PC-9 (cell line): ENCODE results near the gene INPPL1. TPM values are rescaled to one million over a fixed set of nuclear protein-coding genes. Genes with fewer than 3 reads are reported as not detected.
"Not testable (repeated sequence)": the region's sequence is repeated elsewhere in the genome, so short reads cannot be mapped to it uniquely, and the experiment has no call there.

Experiments
- BruUV-seq: library from RNA; stranded (reverse); fragments of 400-500 nt; replicated peaks from 2 replicates; lab custom pipeline; 2021; lab: Mats Ljungman, UMichigan
- CTCF ChIA-PET: fragments of 300-600 bp; sonication (Branson Sonifier 250); formaldehyde crosslinking; loops from one replicate; lab custom pipeline; 2022; ENCODE audit warnings: antibody characterized with exemption; lab: Charles Lee
- POLR2A ChIA-PET: fragments of 300-600 bp; sonication (Branson Sonifier 250); formaldehyde crosslinking; loops from one replicate; lab custom pipeline; 2022; ENCODE audit warnings: antibody characterized with exemption; ENCODE audit not compliant: unreplicated experiment; lab: Charles Lee
- DNase-seq, 2 experiments: peaks; one replicate each; pipeline versions ENCODE4 v3.0.0 to v3.0.0-alpha.2; 2015 to 2022; ENCODE audit warnings: mixed read lengths in 1 of 2
- H2AFZ ChIP-seq: fragments of 200-600 bp; sonication (generic); 2 replicates; pipeline ENCODE4 v1.8.1; 2017; ENCODE audit warnings: antibody characterized with exemption
- H3F3A ChIP-seq: fragments of 200-600 bp; sonication (generic); 2 replicates; pipeline ENCODE4 v1.8.1; 2017; ENCODE audit warnings: antibody characterized with exemption, mild to moderate bottlenecking, low read depth; ENCODE audit not compliant: insufficient read depth
- H3K27ac ChIP-seq: fragments of 200-600 bp; sonication (generic); 2 replicates; pipeline ENCODE4 v1.6.1; 2016; ENCODE audit warnings: mixed run types
- H3K27me3 ChIP-seq: fragments of 200-600 bp; sonication (generic); 2 replicates; pipeline ENCODE4 v1.6.1; 2016; ENCODE audit warnings: low read depth, mixed run types; ENCODE audit not compliant: insufficient read depth
- H3K36me3 ChIP-seq: fragments of 200-600 bp; sonication (generic); 2 replicates; pipeline ENCODE4 v1.6.1; 2016; ENCODE audit warnings: low read depth, mixed run types
- H3K4me1 ChIP-seq: fragments of 200-600 bp; sonication (generic); replicated peaks from 2 replicates; pipeline ENCODE4 v1.6.1; 2016; ENCODE audit warnings: mixed run types; ENCODE audit not compliant: insufficient read depth
- H3K4me2 ChIP-seq: fragments of 200-600 bp; sonication (generic); 2 replicates; pipeline ENCODE4 v1.6.1; 2017; ENCODE audit warnings: mixed run types
- H3K4me3 ChIP-seq: fragments of 200-600 bp; sonication (generic); 2 replicates; pipeline ENCODE4 v1.6.1; 2016; ENCODE audit warnings: mixed run types
- H3K79me2 ChIP-seq: fragments of 200-600 bp; sonication (generic); 2 replicates; pipeline ENCODE4 v1.6.1; 2017; ENCODE audit warnings: low read depth, mixed run types
- H3K9me2 ChIP-seq: fragments of 200-600 bp; sonication (generic); 2 replicates; pipeline ENCODE4 v1.8.1; 2017; ENCODE audit warnings: mild to moderate bottlenecking; ENCODE audit not compliant: insufficient read depth
- H3K9me3 ChIP-seq: fragments of 200-600 bp; sonication (generic); 2 replicates; pipeline ENCODE4 v1.8.1; 2016; ENCODE audit warnings: low read depth; ENCODE audit not compliant: insufficient read depth
- H4K20me1 ChIP-seq: fragments of 200-600 bp; sonication (generic); 2 replicates; pipeline ENCODE4 v1.8.1; 2017; ENCODE audit not compliant: insufficient read depth
- CTCF ChIP-seq: fragments of 200-600 bp; sonication (generic); conservative IDR thresholded peaks from 2 replicates; pipeline ENCODE4 v1.6.1; 2017; ENCODE audit warnings: mixed run types, antibody characterized with exemption, mild to moderate bottlenecking, moderate library complexity
- EZH2 ChIP-seq: fragments of 200-600 bp; sonication (generic); IDR thresholded peaks from 2 replicates; pipeline ENCODE4 v1.8.0; 2017; ENCODE audit warnings: antibody characterized with exemption, low read depth
- intact Hi-C: fragments of 100-400 bp; cut with micrococcal nuclease; formaldehyde crosslinking; loops from one replicate; pipeline ENCODE4 v1.10.0; 2022; ENCODE audit not compliant: unreplicated experiment
- total RNA-seq: library from RNA; stranded (reverse); gene quantifications from 2 replicates; pipeline ENCODE4 v1.2.3, GENCODE V29; 2021

Gene INPPL1
- total RNA-seq, 1 experiment from 2014 or later: 199 TPM

- peak in 1 of 2 experiments; percentile 64 for DNase-seq
- Histone ChIP-seq H3K4me1 (no peaks in the 10 kb centered on the region), H3K9me2 (no peaks in the 10 kb centered on the region), H3K36me3 (no peaks in the 10 kb centered on the region), H2AFZ (no peak overlapping the region), H3K9me3 (no peaks in the 10 kb centered on the region), H3K27ac (no peak overlapping the region), H3K79me2 (no peaks in the 10 kb centered on the region), H3K27me3 (0 out of 2 replicates have a peak, but pooled peaks cover 3% of the 10 kb centered on the region), H3K4me3 (no peak overlapping the region), H3K4me2 (no peak overlapping the region), H3F3A (no peaks in the 10 kb centered on the region), H4K20me1 (no peaks in the 10 kb centered on the region)
- CTCF ChIA-PET: interaction anchor here (0.7 kb wide), 1 partner anchor 222 kb away, joined by 13 read pairs; no protein-coding TSS in a partner anchor
- POLR2A ChIA-PET: no interaction called here
- BruUV-seq: no TSS peak
- intact Hi-C loops: no loop called here
- TF ChIP-seq EZH2 (no peak), CTCF (no peak)
Observed at GRCh38 chr11:72179049-72179803, 45.3 kb upstream of the INPPL1 start.

- H3K4me1 ChIP-seq: no peaks in the 10 kb centered on the region
- 0 out of 2 replicates have a peak, but pooled peaks cover 3% of the 10 kb centered on the region for H3K27me3 ChIP-seq
- no peaks in the 10 kb centered on the region for H3F3A ChIP-seq
- no TSS peak for BruUV-seq
- H3K36me3 ChIP-seq: no peaks in the 10 kb centered on the region
- H4K20me1 ChIP-seq: no peaks in the 10 kb centered on the region
- no peak overlapping the region for H2AFZ ChIP-seq
- intact Hi-C loops: loop anchor here (5.0 kb wide), 1 partner anchor 78 kb away; the partner anchor contains the start of gene LAMTOR1
- no peak overlapping the region for H3K4me2 ChIP-seq
- ChIA-PET POLR2A (interaction anchor here (0.6 kb wide), 1 partner anchor 71 kb away, joined by 7 read pairs; no protein-coding TSS in a partner anchor), CTCF (no interaction called here)
- TF ChIP-seq EZH2 (no peak), CTCF (no peak)
- no peaks in the 10 kb centered on the region for H3K9me2 ChIP-seq
- no peaks in the 10 kb centered on the region for H3K9me3 ChIP-seq
- no peak overlapping the region for H3K27ac ChIP-seq
- H3K79me2 ChIP-seq: no peaks in the 10 kb centered on the region
- no peak for DNase-seq
- no peak overlapping the region for H3K4me3 ChIP-seq
Observed at GRCh38 chr11:72179804-72180396, 44.7 kb upstream of the INPPL1 start.

GRCh38 chr11:72180892-72181552, 43.5 kb upstream of the INPPL1 start:
- DNase-seq, BruUV-seq, H3K27ac ChIP-seq: not testable (repeated sequence)

More at GRCh38 chr11:72180892-72181552, 43.5 kb upstream of the INPPL1 start:
- H3K9me2 ChIP-seq, H3K27me3 ChIP-seq, H3K4me1 ChIP-seq, H3K9me3 ChIP-seq, H4K20me1 ChIP-seq, H3F3A ChIP-seq, H3K36me3 ChIP-seq, POLR2A ChIA-PET, H2AFZ ChIP-seq, CTCF ChIA-PET, H3K4me3 ChIP-seq, H3K4me2 ChIP-seq, H3K79me2 ChIP-seq: not testable (repeated sequence)
- intact Hi-C loops: loop anchor here (1.0 to 5.0 kb wide), 2 partner anchors 37 to 79 kb away; partner anchors contain the start of gene LAMTOR1
